SK-N-SH treated with all-trans-retinoic acid at 6 μM for 48 hours (cell line): Measurements from ENCODE around the gene TLE1.

ENCODE experiments used
- ATAC-seq: fragments of 200-7000 bp; cut with Tn5 transposase; 3 replicates; pipeline ENCODE4 v1.9.1; 2020; ENCODE audit warnings: mild to moderate bottlenecking, moderate library complexity
- ARNTL ChIP-seq: fragments of 450-650 bp; formaldehyde crosslinking; IDR thresholded peaks from 2 replicates; pipeline ENCODE4 v1.5.0; 2020; ENCODE audit warnings: low read depth, mild to moderate bottlenecking, moderate library complexity, borderline replicate concordance
- BACH2 ChIP-seq: fragments of 250-450 bp; sonication (Bioruptor Pico); IDR thresholded peaks from 2 replicates; pipeline ENCODE4 v1.9.0; 2021; ENCODE audit warnings: mild to moderate bottlenecking, borderline replicate concordance
- CREB5 ChIP-seq: fragments of 250-450 bp; sonication (Bioruptor Pico); IDR thresholded peaks from 2 replicates; pipeline ENCODE4 v1.5.1; 2020; ENCODE audit warnings: low read depth, mild to moderate bottlenecking, moderate library complexity
- CSDC2 ChIP-seq: fragments of 250-450 bp; sonication (Bioruptor Pico); IDR thresholded peaks from 2 replicates; pipeline ENCODE4 v1.5.0; 2020; ENCODE audit warnings: mild to moderate bottlenecking, moderate library complexity
- CSRNP3 ChIP-seq: fragments of 250-450 bp; sonication (Bioruptor Pico); IDR thresholded peaks from 2 replicates; pipeline ENCODE4 v1.5.1; 2021; ENCODE audit warnings: mild to moderate bottlenecking, moderate library complexity
- ESRRG ChIP-seq: fragments of 250-450 bp; sonication (Bioruptor Pico); IDR thresholded peaks from 2 replicates; pipeline ENCODE4 v1.6.1; 2021; ENCODE audit warnings: mild to moderate bottlenecking
- GLIS3 ChIP-seq: fragments of 250-450 bp; sonication (Bioruptor Pico); IDR thresholded peaks from 2 replicates; pipeline ENCODE4 v1.5.0; 2020; ENCODE audit warnings: mild to moderate bottlenecking, moderate library complexity
- ISL1 ChIP-seq: fragments of 250-450 bp; sonication (Bioruptor Pico); IDR thresholded peaks from 2 replicates; pipeline ENCODE4 v2.1.2; 2022; ENCODE audit warnings: mild to moderate bottlenecking, moderate library complexity
- OSR1 ChIP-seq: fragments of 250-450 bp; sonication (Bioruptor Pico); IDR thresholded peaks from 2 replicates; pipeline ENCODE4 v1.8.0; 2022; ENCODE audit warnings: moderate library complexity, mild to moderate bottlenecking, inconsistent platforms
- POU6F1 ChIP-seq: fragments of 250-450 bp; sonication (Bioruptor Pico); IDR thresholded peaks from 2 replicates; pipeline ENCODE4 v1.8.0; 2021; ENCODE audit warnings: low read depth, mild to moderate bottlenecking, moderate library complexity, borderline replicate concordance
- PPARA ChIP-seq: fragments of 250-450 bp; sonication (Bioruptor Pico); IDR thresholded peaks from 2 replicates; pipeline ENCODE4 v1.5.0; 2020; ENCODE audit warnings: mild to moderate bottlenecking, borderline replicate concordance
- RARB ChIP-seq: fragments of 250-450 bp; sonication (Bioruptor Pico); IDR thresholded peaks from 2 replicates; pipeline ENCODE4 v1.8.0; 2021; ENCODE audit warnings: mild to moderate bottlenecking, moderate library complexity
- SNAI2 ChIP-seq: fragments of 250-450 bp; sonication (Bioruptor Pico); IDR thresholded peaks from 2 replicates; pipeline ENCODE4 v1.5.0; 2020; ENCODE audit warnings: mild to moderate bottlenecking, moderate library complexity
- TCF4 ChIP-seq: fragments of 250-450 bp; sonication (Bioruptor Pico); IDR thresholded peaks from 2 replicates; pipeline ENCODE4 v1.8.0; 2021; ENCODE audit warnings: mild to moderate bottlenecking, moderate library complexity, borderline replicate concordance
- TOX ChIP-seq: fragments of 250-450 bp; sonication (Bioruptor Pico); IDR thresholded peaks from 2 replicates; pipeline ENCODE4 v1.8.0; 2021; ENCODE audit warnings: mild to moderate bottlenecking, moderate library complexity, borderline replicate concordance
- TSHZ2 ChIP-seq: fragments of 250-450 bp; sonication (Bioruptor Pico); IDR thresholded peaks from 2 replicates; pipeline ENCODE4 v1.5.0; 2020; ENCODE audit warnings: mild to moderate bottlenecking, moderate library complexity
- ZC3H10 ChIP-seq: fragments of 250-450 bp; sonication (Bioruptor Pico); IDR thresholded peaks from 2 replicates; pipeline ENCODE4 v1.5.1; 2021; ENCODE audit warnings: mild to moderate bottlenecking, moderate library complexity
- ZFP3 ChIP-seq: fragments of 250-450 bp; sonication (Bioruptor Pico); IDR thresholded peaks from 2 replicates; pipeline ENCODE4 v1.5.0; 2020; ENCODE audit warnings: mild to moderate bottlenecking, moderate library complexity
- ZFP30 ChIP-seq: fragments of 450-650 bp; formaldehyde crosslinking; IDR thresholded peaks from 2 replicates; pipeline ENCODE4 v1.5.0; 2022; ENCODE audit warnings: mild to moderate bottlenecking, moderate library complexity
- ZNF565 ChIP-seq: fragments of 450-650 bp; formaldehyde crosslinking; conservative IDR thresholded peaks from 2 replicates; pipeline ENCODE4 v1.5.0; 2020; ENCODE audit warnings: low read depth, mild to moderate bottlenecking, moderate library complexity
- ZNF70 ChIP-seq: fragments of 450-650 bp; formaldehyde crosslinking; IDR thresholded peaks from 2 replicates; pipeline ENCODE4 v1.5.0; 2020; ENCODE audit warnings: mild to moderate bottlenecking, moderate library complexity
- ZNF8 ChIP-seq: fragments of 450-650 bp; formaldehyde crosslinking; IDR thresholded peaks from 2 replicates; pipeline ENCODE4 v1.5.0; 2020; ENCODE audit warnings: mild to moderate bottlenecking, moderate library complexity

TLE1 gene

GRCh38 chr9:81605170-81605670 is 84.1 kb downstream of the TLE1 start:
- no peak for ATAC-seq
- no peak for TF ChIP-seq BACH2
- no peak for TF ChIP-seq ZNF8 (CRISPR knock-in tag)
- TF ChIP-seq ZC3H10: no peak
- no peak for TF ChIP-seq ZFP30
- no peak for TF ChIP-seq CSRNP3 (CRISPR knock-in tag)
- TF ChIP-seq SNAI2 (CRISPR knock-in tag): no peak
- TF ChIP-seq GLIS3 (CRISPR knock-in tag): no peak
- TF ChIP-seq ESRRG (CRISPR knock-in tag): no peak
- TF ChIP-seq PPARA (CRISPR knock-in tag): no peak
- TF ChIP-seq TCF4: no peak
- no peak for TF ChIP-seq TSHZ2
- TF ChIP-seq ISL1 (CRISPR knock-in tag): no peak

- TF ChIP-seq BACH2: no peak
- no peak for TF ChIP-seq OSR1 (CRISPR knock-in tag)
- TF ChIP-seq ZC3H10: no peak
- TF ChIP-seq ZFP3 (CRISPR knock-in tag): no peak
- no peak for TF ChIP-seq CSDC2 (CRISPR knock-in tag)
- TF ChIP-seq TOX: no peak
- no peak for TF ChIP-seq ZNF565 (CRISPR knock-in tag)
- no peak for TF ChIP-seq CSRNP3 (CRISPR knock-in tag)
- no peak for TF ChIP-seq POU6F1
- no peak for TF ChIP-seq CREB5 (CRISPR knock-in tag)
- TF ChIP-seq SNAI2 (CRISPR knock-in tag): no peak
- no peak for TF ChIP-seq ZNF8 (CRISPR knock-in tag)
- no peak for TF ChIP-seq PPARA (CRISPR knock-in tag)
- TF ChIP-seq ZNF70: no peak
- ATAC-seq: no peak
These were observed 84.8 kb downstream of the TLE1 start for GRCh38 chr9:81604306-81605169.

- no peak for ATAC-seq
- TF ChIP-seq TCF4: no peak
- no peak for TF ChIP-seq CSRNP3 (CRISPR knock-in tag)
- TF ChIP-seq ZFP3 (CRISPR knock-in tag): no peak
- no peak for TF ChIP-seq BACH2
- TF ChIP-seq GLIS3 (CRISPR knock-in tag): no peak
- no peak for TF ChIP-seq POU6F1
- no peak for TF ChIP-seq ISL1 (CRISPR knock-in tag)
- TF ChIP-seq RARB (CRISPR knock-in tag): no peak
- no peak for TF ChIP-seq ZC3H10
- no peak for TF ChIP-seq SNAI2 (CRISPR knock-in tag)
- no peak for TF ChIP-seq ARNTL (CRISPR knock-in tag)
These were observed 86.3 kb downstream of the TLE1 start for GRCh38 chr9:81602887-81603680.
